ENCODE measurements around the gene P2RX4.
A peak's percentile ranks its signal among the peaks of the same experiment; 100 is the strongest.
"Not testable (repeated sequence)": the region's sequence is repeated elsewhere in the genome, so short reads cannot be mapped to it uniquely, and the experiment has no call there.

P2RX4 gene

DNA sequence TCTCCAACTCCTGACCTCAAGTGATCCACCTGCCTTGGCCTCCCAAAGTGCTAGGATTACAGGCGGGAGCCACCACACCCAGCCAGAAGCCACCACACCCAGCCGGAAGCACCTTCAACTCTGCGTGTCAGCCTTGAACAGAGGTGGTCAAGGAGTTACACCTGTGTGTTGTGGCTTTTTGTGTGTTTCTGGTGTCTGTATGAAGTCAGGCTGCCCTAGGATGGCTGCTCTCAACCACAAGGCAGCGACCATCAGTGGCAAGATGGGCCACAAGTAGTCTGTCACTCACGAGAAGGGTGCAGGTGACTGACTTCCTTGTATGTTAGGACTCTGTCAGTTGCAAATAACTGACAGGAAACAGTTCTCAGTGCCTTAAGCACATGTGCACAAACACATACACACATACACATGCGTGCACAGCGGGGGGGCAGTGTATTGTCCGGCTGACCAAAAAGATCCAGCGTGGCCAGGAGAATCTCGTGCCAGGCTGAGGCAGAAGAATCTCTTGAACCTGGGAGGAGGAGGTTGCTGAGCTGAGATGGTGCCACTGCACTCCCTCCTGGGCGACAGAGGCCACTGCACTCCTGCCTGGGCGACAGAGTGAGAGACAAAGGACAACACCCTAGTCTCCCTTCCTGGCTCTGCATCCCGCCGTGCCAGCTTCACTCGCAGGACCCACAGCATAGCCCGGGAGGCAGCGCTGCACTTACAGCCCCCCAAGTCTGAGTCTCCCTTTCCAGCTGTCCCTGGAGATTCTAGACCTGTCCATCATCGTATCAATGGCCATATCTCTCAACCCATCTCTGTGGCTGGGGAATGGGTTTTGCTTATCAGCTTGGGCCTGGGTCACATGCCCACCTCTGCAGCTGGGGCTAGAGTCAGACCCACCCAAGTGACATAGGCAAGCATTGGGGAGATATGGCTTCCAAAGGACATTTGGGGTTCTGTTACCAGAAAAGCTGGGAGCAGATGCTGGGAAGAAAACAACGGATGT, 13.7 kb downstream of the P2RX4 start:
- no peak for DNase-seq

DNA sequence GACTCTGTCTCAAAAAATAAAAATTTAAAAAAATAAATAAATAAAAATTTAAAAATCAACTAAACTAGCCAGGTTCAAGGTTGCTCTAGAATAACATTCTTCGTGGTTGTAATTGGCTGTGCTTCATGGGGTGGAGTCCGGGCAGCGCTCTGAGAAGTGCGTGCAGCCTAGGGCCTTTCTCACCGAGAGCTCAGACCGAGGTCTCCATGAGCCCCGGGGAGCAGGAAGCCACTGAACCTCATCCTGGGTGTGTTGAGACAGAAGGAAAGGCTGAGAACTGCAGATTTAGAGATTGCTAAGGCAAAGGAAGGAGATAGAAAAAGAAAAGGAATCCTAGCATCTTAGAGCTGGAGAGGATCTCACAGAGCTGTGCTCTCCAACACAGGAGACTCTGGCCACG, 14.7 kb downstream of the P2RX4 start:
- DNase-seq, result no peak

DNA sequence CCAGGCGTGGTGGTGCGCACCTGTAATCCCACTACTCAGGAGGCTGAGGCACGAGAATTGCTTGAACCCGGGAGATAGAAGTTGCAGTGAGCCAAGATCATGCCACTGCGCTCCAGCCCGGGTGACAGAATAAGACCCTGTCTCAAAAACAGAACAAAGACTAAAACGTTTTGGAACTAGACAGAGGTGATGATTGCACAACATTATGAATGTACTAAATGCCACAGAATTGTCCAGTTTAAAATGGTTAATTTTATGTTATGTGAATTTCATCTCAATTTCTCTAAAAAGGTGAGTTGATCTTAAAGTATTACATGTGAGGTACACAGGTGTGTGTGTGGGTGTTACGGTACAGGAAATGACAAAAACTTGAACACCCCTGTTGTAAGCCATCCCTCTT, 16.5 kb downstream of the P2RX4 start:
- DNase-seq, result no peak

DNA sequence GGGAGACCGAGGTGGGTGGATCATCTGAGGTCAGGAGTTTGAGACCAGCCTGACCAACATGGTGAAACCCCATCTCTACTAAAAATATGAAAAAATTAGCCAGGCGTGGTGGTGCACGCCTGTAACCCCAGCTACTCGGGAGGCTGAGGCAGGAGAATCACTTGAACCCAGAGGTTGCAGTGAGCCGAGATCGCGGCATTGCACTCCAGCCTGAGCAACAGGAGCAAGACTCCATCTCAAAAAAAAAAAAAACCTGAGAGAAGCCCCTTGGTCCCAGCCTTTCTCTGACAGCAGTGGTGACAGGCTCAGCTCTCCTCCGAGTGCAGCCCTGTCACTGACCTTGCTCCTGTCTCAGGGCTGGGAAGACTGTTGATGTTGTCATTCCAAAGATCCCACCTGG, 16.9 kb downstream of the P2RX4 start:
- not testable (repeated sequence) for DNase-seq

DNA sequence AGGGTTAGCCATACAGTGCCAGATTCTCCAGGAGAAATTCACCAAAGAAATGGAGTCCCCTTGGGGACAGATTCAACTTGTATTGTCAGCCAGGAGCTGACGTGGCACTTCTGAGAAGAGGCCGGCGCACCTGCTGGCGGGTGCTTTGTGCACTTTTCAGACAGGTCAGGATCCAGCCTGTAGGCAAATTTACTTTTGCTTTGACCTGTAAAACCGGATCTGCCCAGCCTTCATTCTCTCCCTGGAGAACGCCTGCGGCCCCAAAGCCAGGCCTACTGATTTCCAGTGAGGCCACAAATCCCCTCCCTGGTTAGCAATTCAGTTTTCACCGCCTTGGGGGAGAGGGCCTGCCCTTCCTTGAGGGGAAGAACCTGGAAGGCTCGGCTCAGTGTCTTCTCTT, 17.4 kb downstream of the P2RX4 start:
- DNase-seq, result no peak

DNA sequence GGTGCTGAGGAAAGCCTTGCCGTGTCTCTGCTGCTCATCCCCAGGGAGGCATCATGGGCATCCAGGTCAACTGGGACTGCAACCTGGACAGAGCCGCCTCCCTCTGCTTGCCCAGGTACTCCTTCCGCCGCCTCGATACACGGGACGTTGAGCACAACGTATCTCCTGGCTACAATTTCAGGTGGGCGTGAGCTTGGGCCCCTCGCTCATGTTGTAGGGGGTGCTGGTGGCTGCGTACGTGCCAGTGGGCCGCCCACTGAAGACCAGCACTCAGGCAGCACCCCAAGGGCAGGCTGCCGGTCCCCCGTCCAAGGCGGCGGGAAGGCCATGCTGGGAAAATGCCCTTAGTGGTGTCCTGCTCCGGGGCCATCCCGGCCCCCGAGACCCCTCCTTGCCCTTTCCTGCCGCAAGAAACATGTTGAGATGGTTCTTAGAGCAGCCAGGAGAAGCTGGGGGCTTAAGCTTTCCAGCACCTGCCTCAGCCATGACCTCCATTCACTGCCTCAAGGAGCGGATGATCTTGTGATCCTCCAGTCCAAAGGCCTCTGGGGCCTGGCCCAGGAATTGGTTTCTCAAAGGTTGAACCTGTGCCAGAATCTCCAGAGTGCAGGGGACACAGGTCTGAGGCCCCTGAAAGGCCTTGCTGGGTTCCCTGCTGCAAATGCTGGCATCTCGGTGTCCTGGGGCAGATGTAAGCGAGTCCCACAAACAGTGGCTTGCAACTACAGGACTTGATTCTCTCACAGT, 19.2 kb downstream of the P2RX4 start:
- DNase-seq, result no peak

DNA sequence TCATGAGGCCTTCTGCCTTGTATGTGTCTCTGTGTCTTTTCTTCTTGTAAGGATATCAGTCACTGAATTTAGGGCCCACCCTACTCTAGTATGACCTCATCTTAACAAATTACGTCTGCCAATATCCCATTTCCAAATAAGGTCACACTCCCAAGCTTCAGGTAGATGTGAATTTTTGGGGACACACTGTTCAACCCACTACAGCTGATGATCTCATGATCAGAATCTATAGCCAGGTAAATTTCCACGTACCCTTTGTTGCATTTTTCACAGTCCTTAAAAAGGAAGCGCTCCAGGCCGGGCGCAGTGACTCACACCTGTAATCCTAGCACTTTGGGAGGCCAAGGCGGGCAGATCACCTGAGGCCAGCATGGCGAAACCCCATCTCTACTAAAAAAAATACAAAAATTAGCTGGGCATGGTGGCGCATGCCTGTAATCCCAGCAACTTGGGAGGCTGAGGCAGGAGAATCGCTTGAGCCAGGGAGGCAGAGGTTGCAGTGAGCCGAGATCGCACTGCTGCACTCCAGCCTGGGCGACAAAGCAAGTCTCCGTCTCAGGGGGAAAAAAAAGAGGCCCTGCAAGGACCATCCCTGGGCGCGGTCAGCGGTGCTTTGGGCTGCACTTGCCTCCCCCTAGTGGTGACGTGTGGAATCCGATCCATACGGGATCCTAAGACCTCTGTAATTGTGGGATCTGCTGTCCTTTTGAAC, 20.1 kb downstream of the P2RX4 start:
- not testable (repeated sequence) for DNase-seq

DNA sequence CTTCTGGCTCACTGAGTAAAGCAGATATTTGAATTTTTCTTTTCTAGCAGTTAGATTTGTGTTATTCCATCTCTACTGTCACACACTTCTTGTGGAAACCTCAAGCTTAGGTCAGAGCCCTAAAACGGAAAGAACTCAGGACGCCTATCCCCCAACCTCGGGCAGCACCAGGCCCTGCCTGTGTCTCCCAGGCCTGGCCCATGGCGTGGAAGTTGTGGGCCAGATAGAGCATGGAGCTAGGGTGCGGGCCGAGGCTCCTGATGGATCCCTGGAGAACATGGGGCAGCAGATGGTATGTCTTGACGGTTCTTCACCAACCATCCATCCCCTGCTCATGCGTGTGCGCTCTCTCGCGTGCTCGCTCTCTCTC, 20.6 kb downstream of the P2RX4 start:
- DNase-seq, result no peak

DNA sequence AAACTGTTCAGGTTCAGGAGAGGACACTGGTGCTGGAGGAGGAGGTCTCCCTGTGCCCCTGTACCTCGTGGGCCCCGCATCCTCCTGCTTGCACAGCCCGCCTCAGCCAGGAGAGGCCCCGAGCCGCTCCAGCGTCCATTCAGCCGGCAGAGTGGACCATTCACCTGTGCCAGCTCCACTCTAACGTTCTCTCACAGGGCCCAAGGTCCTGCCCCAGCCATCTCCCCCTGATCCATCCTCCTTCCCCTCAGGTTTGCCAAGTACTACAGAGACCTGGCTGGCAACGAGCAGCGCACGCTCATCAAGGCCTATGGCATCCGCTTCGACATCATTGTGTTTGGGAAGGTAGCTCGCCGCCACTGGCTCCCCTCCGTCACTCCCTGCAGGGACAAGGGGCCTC, 22.2 kb downstream of the P2RX4 start:
- no peak for DNase-seq

DNA sequence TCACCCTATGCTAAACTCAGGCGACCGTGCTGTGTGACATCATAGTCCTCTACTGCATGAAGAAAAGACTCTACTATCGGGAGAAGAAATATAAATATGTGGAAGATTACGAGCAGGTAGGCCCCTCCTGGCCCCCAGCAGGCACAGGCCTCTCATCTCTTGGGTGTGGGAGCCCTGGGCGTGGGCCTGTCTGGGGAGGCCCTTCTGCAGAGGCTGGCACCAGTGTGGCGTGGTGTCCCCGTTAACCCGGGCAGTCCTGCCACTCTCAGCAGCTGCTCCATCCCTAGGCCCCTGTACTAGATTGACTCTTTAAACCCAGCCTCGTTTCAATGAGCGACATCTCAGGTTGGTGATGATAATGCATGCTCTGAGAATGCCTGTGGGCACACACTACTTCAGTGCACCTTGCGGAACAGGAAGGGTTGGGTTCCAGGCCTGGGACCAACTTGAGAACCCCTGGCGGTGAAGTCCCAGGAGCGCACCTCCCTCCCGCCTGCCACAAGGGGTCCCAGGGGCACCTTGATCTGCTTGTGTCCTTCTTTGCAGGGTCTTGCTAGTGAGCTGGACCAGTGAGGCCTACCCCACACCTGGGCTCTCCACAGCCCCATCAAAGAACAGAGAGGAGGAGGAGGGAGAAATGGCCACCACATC, 23.2 kb downstream of the P2RX4 start:
- no peak for DNase-seq

DNA sequence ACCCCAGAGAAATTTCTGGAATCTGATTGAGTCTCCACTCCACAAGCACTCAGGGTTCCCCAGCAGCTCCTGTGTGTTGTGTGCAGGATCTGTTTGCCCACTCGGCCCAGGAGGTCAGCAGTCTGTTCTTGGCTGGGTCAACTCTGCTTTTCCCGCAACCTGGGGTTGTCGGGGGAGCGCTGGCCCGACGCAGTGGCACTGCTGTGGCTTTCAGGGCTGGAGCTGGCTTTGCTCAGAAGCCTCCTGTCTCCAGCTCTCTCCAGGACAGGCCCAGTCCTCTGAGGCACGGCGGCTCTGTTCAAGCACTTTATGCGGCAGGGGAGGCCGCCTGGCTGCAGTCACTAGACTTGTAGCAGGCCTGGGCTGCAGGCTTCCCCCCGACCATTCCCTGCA, 23.7 kb downstream of the P2RX4 start:
- DNase-seq, result no peak

DNA sequence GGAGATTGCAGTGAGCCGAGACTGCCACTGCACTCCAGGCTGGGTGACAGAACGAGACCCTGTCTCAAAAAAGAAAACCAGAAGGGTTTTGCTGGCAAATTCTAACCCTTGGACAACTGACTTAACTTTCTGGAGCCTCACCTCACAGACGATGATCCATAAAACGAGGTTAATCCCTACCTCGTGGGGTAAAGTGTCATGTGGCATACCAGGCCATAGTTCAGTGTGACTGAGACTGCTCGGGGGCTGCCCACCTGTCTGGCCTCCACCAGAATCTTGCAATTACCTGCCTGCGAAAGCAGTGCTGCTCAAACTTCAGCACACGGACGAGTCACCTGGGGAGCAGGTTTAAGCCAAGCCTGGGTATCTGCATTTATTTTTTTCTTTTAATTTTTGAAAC, 26.8 kb downstream of the P2RX4 start:
- DNase-seq, result no peak

DNA sequence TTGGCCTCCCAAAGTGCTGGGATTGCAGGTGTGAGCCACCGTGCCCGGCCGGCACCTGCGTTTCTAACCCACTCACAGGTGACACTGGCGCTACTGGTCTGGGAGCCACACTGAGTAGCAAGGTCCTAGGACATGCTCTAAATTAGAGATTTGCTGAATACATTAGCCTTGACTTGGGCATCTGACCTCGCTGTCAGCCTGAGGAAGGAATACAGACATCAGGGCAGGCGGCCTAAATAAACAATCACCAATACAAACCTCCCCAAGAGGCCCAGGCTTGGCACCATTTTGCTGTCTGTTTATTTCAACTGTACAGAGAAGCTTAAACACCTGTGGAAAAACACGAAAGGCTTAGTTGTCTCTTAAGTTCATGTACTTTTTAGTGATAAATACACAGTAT, 27.5 kb downstream of the P2RX4 start:
- DNase-seq, result no peak

DNA sequence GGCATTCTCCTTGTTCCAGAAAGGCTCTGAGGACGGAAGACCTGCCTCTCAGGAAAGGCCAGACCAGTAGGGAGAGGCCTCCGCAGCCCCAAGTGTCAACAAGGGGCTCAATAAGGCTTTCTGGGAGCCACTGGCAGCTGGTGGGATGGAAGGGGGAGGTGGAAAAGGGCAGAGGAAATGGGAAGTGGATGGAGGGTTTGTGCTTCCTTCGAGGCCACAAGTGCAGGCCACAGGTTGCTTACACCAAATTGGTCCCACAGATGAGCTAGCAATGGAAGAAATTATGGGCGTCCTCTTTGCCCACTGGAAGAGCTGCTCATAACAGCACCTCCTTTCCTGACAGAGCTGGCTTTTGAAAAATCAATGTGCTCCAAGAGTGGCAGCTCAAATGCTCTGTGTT, 28.2 kb downstream of the P2RX4 start:
- DNase-seq, result no peak

DNA sequence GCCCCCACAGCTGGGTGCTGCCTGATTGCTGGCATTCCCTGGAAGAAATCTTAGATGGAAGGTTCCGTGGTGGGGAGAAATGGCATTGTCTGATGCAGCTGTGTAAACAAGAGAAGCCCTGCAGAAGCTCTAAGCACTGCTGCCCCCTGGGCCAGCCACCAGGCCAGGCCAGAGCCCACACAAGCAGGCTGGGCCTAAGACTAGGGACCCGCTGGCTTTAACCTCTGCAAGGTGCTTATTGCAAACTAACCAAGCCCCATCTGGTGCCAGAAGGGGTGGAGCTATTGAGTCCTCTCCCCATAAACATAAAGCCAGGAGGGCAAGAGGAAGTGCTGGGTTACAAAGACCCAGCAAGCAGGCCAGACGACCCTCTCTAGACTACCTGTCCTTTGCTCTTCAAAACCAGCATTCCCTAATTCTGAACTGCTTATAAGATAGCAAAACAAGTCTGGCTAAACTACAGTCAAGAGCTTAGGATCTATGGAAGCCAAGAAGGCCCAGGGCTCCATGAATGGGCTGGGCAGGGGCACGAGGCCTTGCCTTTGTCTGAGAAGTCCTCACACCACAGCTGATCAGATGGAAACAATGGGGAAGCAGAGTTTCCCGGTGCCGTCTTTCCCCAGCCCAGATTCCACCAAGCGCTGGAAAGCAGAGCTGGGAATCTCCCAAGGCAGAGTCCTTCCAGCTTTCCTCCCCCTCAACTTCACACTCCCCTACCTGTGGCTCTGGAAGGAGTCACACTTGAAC, 28.8 kb downstream of the P2RX4 start:
- no peak for DNase-seq

DNA sequence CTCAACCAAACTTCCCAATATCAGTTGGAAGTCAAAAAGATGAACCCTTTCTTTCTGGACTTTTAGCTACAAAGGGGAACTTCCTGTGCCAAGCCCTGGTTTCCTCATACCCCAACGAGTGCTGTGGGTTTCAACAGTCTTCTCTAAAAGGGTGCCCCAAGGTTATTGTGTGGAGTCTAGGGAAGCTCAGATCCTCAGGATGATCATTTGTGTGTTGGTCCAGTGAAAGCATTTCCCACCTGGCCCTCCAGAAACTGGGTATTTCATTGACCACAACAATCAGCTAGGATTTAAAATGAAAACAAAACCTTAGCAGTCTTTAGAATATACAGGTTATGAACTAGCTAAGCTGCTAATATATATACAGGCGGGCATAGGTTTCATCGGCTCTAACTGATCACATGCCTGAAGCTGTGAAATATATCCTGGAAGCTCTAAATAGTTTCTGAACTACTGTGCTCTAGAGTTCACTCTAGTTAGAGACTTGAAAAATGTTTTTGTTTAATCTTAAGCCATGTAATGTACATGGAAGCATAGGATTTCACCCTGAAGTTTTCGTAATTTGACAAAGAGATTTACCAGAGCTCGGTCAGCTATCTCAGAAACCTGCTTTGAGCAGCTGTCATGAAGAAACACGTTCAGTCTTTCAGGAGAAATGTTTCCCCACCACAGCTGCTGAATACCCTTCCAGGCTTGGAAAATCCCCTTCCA, 29.6 kb downstream of the P2RX4 start:
- peak; percentile 22 for DNase-seq

DNA sequence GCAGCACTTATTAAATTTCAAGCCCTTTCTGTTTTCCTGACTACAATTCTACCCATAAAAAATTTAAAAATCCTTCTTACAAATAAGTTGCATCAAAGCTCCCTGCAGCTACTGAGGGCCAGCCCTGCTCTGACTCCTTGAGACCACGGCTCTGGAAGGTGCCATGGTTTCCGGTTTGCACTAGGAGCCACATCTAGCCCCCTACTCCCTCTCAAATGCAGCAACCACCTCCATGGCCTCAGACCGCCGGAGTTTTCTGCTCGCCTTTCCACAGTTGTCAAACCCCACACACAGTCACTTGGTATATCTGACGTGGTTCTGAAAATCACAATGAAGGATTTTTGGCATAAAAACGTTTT, 30.1 kb downstream of the P2RX4 start:
- DNase-seq, result no peak

DNA sequence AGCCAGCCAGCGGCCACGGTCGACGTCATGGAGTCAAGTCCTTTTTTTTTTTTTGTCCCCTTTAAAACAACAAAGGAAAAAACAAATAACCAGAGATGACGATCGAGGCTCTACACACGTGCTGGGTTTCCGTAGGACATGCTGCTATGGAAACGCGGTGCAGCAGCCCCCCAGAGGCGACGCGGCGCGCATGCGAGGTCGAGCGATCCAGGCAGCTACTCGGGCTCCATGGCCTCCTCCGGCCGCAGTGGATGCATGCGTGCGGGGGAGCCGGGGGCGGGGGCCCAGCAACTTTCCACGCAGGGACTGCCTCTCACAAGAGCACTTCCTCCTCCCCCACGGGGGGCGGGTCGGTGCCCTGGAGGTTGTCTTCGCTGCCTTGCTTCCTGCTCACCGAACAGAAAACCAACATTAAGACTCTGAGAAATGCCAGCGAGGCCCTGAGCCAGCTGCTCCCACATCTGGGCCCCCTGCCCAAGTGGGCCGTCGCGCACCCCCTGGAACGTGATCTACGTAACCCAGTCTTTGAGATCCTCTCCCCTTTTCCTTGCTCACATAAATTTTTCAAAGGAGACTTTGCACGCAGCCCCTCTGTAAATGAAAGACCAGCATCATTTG, 30.7 kb downstream of the P2RX4 start:
- peak; percentile 52 for DNase-seq

DNA sequence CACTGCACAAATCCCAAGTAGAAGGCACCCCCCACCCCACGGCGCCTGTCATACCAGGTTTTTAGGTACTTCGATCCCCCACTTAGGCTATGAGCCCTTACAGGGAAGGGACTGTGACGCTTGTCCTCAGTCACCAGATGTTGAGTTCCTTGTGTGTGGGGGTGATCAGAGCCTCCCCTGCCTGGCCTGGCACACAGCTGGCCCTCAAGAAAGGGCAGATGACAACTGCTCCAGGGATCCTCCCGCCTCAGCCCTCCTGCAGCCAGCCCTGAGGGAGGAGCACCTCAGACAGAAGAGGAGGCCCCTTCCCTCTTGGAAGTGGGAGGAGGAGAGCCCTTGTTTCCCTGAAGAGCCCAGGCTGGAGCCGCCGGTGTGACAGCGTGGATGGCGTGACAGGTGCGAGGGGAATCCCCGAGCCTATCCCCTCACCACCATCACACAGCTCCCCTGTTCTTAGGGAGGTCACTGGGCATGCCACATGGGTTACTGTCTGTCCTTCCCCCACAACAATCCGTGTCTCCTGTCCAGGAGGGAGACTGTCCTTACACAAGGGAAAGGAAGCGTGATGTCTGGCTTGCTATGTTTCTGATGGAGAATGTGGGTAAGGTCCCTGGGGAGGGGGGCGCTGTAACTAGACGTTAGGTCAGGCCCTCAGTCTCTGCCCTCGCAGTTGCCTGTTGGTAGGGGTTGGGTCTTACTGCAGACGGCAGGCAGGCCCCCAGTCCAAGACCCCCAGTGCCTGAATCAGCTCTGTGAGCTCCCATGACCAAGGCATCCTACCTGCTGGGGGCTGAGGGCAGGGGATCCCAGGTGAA, 31.4 kb downstream of the P2RX4 start:
- no peak for DNase-seq

DNA sequence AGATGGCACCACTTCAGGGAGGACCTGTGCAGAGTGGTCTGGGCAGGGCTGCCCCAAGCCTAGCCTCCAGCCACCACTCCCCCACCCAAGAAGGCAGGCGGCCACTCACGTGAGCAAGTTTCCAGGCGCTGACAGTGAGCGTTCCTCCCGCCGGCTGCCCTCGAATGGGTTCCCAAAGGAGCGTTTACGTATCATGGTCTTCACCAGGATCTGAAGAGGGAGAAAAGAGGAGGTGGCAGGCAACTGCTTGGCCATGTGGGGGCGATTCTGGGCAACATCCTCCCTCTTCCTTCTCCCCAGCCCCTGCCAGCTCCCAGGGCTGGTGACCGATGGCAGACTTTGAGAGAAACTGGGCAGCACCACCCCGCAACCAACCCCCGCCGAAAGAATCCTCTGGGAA, 35.1 kb downstream of the P2RX4 start:
- no peak for DNase-seq

Data from SIG-M5 (cell line).